GM13976 (cell line): ENCODE data around the gene UBALD1.

Experiments
- DNase-seq: peaks from one replicate; pipeline ENCODE4 v3.0.0; 2012; ENCODE audit warnings: low spot score
- in situ Hi-C: fragments of 300-500 bp; cut with MboI; formaldehyde crosslinking; loops from one replicate; pipeline ENCODE4 v1.12.0; 2022; ENCODE audit warnings: low sequenced_read_pairs, mixed read lengths, inconsistent platforms; ENCODE audit not compliant: unreplicated experiment
- TF ChIP-seq, protein P1 (sequence below): IDR thresholded peaks from 2 replicates; pipeline ENCODE4 v1.5.1; 2012; ENCODE audit warnings: borderline replicate concordance, mild to moderate bottlenecking; ENCODE audit not compliant: insufficient read depth; ENCODE audit errors: extremely low read depth, missing control alignments, control extremely low read depth

UBALD1 gene

DNA sequence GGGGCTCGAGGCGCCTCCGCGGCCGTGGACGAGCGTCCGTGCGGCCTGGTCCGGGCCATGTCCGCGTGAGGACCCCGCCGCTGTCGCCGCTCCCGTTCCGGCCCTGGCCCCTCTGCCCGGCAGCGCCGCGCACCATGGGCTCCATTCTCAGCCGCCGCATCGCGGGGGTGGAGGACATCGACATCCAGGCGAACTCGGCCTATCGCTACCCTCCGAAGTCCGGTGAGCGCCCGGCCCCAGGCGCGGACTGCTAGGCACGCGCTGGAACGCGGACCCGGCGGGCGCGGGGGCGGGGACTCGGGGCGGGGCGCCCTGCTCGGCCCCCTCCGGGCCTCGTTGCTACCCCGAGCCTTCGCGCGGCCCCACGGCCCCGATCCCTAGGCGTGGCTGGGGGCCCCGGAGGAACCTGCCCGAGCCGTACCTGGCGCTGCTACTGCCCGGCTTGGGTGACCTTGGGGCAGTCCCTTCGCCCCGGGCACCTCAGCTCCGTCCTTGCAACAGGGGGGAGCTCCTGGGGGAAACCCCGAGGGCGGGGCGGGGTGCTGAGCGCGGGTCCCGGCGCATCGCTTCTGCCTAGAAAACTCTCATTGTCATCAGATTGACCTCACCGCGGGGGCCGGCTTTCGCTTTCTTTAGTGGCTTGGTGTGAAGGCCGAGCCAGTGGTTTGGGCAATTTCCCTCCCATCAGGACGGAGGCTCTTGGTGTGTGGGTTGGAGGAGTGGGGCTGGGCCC is 10.3 kb upstream of the UBALD1 start:
- peak; percentile 89 for DNase-seq
- in situ Hi-C loops = no loop called here
- TF ChIP-seq, protein P1, sequence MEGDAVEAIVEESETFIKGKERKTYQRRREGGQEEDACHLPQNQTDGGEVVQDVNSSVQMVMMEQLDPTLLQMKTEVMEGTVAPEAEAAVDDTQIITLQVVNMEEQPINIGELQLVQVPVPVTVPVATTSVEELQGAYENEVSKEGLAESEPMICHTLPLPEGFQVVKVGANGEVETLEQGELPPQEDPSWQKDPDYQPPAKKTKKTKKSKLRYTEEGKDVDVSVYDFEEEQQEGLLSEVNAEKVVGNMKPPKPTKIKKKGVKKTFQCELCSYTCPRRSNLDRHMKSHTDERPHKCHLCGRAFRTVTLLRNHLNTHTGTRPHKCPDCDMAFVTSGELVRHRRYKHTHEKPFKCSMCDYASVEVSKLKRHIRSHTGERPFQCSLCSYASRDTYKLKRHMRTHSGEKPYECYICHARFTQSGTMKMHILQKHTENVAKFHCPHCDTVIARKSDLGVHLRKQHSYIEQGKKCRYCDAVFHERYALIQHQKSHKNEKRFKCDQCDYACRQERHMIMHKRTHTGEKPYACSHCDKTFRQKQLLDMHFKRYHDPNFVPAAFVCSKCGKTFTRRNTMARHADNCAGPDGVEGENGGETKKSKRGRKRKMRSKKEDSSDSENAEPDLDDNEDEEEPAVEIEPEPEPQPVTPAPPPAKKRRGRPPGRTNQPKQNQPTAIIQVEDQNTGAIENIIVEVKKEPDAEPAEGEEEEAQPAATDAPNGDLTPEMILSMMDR = peak; percentile 8

DNA sequence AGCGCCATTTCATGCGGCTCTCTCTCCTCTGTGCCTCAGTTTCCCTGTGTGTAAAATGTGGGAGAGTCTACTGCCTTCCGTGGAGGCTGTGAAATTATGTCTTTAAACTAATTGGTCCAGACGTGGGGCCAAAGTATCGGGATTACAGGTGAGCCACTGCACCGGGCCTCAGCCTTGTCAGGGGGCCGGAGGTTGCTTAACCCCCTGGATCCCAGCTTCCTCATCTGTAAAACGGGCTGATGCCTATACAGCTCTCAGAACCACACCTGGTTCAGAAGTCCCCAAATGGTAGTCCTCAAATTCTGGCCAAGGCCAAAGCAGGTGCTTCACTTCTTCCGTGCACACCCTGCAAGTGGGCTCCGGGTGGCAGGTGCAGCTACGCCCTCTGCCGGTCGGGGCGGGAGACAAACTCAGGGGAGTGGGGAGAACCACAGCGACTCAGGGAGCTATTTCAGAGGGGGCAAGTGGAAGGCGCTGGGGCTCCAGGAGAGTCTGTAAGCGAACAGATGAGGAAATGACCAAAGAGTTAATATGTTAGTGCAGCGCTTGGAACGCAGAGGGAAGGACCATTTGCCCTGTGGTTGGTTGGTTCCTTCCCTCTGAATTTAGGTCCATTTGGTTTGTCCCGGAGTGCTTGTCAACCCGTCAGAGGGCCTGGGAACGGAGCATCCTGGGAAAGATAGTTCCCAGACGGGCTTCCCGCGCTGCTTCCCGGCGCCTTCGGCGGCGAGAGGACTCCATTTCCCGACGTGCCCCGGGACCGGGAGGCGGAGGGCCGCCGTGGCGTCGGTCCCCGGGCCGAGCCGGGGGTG is 9.5 kb upstream of the UBALD1 start, which contains the start of gene MGRN1:
MGRN1 (plus strand) TSS at position 812 of the 812 bp plus-strand sequence. CDS start 135 bp downstream, outside the sequence.
- TF ChIP-seq, protein P1 = peak; percentile 98
- DNase-seq = peak; percentile 93
- in situ Hi-C loops = no loop called here

- no peak for DNase-seq
- TF ChIP-seq, protein P1 = no peak
- in situ Hi-C loops = no loop called here
Observed at GRCh38 chr16:4623593-4623992, 8.9 kb upstream of the UBALD1 start.

DNA sequence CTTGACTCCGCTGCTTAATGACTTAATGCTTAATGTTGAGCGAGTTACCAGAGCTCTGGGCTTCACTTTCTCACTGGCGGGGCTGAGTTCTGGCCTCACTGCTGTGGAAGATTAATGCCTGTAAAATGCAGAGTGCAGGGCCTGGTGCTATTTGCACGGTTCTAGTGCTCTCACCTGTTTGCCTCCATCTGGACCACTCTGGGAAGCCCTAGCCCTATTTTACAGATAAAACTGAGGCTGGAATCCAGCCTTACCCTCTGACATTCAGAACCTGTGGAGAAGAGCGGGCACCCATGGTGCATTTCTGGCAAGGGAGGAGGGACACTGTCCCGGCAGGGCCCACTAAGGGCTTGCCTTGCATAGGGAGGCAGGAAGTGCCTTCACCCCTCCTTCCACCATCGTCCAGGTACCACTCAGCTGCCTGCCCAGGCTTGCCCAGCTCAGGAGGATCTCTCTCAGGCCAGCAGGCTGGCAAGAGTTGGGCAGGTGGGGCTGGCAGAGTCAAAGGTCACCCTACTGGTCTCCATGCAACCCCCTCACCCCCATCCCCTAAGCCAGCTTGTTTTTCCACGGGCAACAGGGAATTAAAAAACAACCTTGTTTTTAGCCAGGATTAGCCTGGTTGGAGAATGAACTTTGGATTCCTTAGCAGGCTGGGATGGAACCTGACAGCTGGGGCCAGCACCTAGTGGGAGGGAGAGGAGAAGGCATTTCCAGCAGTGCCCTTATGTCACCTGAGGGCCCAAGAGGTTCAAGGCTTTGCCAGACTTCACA is 4.1 kb upstream of the UBALD1 start:
- in situ Hi-C loops = no loop called here
- TF ChIP-seq, protein P1 = no peak
- no peak for DNase-seq

GRCh38 chr16:4617880-4618279 is 3.2 kb upstream of the UBALD1 start:
- in situ Hi-C loops = no loop called here
- no peak for DNase-seq
- TF ChIP-seq, protein P1 = no peak
